Measurements from ENCODE around the gene CCDC50.
A peak's percentile ranks its signal among the peaks of the same experiment; 100 is the strongest.

The CCDC50 gene

GRCh38 chr3:191350396-191351090, 21.3 kb downstream of the CCDC50 start:
- no peak for DNase-seq

DNA sequence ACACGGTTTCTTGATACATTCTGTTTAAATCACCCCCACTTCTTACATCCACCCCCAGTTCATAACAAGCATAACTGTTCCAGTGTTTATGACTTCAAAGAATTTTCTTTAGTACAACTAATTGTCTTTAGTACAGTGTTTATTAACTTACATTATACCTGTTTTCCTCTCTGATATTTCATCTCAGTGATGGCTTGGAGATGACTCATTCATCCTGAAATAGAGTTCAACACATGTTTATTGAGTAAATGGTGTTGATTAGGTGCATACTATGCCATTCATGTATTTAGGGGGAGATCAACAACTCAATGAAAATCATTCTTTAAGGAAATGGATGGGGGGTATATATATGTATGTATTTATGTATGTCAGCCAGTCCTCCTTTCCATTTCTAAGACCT, 22.8 kb downstream of the CCDC50 start:
- no peak for DNase-seq

DNA sequence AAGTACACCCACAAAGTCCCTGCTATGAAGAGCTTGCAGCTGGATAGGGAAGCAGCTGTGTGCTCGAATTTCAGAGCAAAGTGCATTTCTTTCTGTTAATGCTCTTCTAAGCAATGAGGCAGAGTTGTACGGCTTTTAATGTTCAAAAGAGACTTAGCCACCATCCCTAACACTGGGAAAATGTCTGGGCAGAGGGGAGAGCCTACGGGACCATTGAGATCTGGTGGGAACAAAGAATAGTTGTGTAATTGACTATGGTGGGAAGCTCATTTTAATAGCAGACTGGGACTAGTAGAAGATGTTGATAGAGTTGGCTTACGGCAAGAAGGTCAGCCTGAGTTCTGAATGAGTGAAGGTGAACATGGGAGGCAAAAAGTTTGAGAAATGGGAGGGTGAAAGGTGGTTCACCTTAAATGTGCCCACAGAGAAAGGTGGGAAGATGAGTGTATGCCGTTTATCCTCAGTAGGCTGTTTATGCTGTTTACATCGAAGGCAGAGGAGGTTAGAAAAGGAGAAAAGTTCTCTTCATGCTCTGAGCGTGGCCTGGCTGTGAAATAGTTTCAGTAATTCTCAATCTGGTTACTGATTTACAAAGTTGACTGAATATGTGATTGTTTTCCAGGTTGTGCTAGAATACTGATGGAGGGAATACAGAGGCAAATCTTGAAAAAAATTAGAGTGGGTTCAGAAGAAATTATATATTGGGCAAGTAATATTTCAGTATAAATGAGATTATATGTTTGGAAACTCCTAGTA, 24.0 kb downstream of the CCDC50 start:
- no peak for DNase-seq

GRCh38 chr3:191355406-191355805, 26.2 kb downstream of the CCDC50 start:
- DNase-seq: no peak

- DNase-seq: peak; percentile 89
Observed at GRCh38 chr3:191356631-191357439, 27.6 kb downstream of the CCDC50 start.

- DNase-seq: no peak
Observed at GRCh38 chr3:191357909-191358308, 28.7 kb downstream of the CCDC50 start.

GRCh38 chr3:191358929-191359328, 29.7 kb downstream of the CCDC50 start:
- no peak for DNase-seq

DNA sequence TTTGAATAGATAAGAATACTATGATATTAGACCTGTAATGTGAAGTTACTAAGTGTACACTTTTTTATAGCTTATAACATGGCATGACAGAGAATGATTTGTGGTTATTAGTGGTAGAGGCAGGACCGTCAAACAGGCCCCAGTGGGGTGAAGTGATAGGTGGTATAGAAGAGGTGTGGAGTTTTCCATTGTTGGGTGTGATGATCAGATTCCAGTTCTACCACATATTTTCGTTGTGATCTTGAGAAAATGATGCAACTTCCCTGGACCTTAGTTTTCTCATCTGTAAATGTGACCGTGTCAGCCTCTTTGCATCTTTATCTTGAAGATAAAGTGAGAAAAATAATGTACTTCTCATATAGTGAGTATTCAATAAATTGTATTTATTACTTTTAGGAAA, 31.4 kb downstream of the CCDC50 start:
- DNase-seq: no peak

GRCh38 chr3:191361456-191361855, 32.3 kb downstream of the CCDC50 start:
- DNase-seq: no peak

DNA sequence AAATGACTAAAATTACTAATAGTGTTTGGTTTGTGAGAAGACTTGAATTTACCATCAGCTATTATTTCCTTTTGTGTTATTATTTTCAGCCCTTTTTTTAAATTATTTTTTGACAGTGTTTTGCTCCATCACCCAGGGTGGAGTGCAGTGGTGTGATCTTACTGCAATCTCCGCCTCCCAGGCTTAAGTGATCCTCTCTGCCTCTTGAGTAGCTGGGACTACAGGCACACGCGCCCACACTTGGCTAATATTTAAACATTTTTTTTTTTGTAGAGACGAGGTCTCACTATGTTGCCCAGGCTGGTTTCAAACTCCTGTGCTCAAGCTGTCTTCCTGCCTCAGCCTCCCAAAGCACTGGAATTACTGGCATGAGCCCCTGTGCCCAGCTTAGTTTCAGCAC, 32.8 kb downstream of the CCDC50 start:
- DNase-seq: no peak

- DNase-seq: no peak
Observed at GRCh38 chr3:191362524-191363090, 33.4 kb downstream of the CCDC50 start.

- DNase-seq: no peak
Observed at GRCh38 chr3:191363221-191363620, 34.0 kb downstream of the CCDC50 start.

GRCh38 chr3:191366675-191367074, 37.5 kb downstream of the CCDC50 start:
- peak; percentile 43 for DNase-seq

DNA sequence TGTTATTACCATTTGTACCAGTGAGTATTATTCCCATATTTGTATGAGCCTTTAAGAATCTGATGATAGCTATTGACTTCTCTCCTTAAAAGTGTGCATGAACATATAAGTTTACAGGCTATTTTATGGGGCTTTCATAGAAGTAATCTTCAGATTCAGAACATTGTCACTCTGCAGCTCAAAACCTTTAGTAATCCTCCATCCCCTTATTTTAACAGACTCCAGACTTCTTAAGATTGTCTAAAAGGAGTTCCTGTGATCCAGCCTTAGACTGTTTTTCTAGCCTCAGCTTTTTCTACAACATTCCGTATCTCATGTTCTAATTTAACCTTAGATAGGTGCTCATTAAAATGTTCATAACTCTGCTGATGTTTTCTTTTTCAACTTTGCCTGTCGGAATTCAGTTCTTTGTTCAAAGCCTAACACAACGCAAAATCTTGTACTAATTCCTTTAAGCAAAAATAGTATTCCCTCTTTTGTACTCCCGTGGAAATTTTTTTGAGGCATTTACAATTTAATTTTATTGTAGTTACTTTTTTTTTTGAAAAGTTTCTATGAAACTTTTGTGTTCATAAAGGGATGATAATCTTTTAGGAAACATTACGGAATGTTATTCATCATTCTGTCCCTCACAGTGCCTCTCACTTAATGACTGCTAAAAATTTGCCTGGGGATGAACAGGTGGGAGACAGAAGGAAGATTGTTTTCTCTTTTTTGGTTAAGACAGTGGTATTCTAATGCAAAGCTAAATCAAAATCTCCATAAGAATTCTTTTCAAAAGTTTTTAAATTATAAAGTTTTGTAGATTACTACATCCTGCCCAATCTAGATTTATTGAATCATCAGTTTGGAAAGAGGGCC, 39.8 kb downstream of the CCDC50 start:
- no peak for DNase-seq

DNA sequence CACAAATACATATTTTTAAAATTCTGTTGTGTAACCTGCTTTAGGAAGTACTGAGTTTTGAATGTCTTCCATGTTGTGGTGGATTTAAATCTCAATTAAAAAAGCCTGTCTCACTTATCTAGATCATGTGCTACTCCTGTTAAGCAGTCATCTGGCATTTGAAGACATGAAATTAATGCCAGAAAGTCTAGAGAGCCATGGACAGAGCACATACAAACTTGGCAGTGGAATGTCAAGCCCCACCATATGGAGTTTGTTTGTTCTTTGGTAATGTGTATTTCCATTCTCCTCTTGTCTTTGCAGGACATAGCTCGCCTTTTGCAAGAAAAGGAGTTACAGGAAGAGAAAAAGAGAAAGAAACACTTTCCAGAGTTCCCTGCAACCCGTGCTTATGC, 40.4 kb downstream of the CCDC50 start:
- DNase-seq: peak; percentile 55

DNA sequence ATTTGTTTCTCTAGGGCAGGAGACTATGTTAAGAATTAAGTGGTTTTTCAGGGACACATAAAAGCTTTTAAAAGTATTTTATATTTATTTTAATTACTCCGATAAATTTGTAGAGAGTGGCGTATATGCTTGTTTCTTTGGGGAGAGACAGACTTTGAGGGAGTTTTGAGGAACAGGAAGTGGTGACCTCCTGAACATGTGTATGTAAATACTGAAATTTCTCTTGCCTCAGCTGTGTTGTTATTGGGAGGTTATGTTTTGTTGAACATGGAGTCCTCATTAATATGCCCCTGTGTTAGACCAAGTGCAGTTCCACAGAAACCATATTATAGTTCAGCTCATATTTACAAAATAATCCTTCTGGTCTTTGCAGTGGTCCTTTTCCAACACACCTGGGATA, 42.9 kb downstream of the CCDC50 start:
- no peak for DNase-seq

GRCh38 chr3:191373327-191373726, 44.1 kb downstream of the CCDC50 start:
- DNase-seq: no peak

GRCh38 chr3:191376516-191377141, 47.4 kb downstream of the CCDC50 start:
- peak; percentile 60 for DNase-seq

DNA sequence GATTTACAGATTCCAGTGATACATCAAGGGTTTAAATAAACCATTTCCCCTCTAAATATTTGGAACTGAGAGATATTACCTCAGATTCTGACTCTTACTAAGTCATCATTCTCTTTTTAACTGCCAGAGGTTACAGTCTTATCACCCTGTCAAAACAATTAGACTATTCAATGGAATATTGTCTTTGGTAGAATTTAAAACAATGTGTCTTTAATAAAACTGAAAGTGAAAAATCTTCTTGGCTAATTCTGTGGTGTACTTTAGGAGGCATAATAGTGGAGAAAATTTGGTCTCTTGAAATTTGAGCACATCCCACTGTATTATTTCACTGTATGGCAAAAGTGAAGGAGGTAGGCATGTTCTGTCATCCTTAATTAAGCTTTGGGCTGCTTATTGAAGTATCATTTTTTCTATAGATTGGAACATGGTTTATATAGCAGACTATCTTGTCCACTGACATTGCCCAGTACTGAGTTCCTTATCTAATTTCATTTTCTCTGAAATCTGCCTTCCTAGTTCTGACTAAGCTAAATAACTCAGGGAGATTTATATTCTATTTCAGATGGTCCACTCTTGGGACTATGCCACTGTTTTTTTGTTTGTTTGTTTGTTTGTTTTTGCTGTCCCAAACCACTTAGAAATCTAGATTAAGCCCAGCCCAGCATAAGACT, 49.1 kb downstream of the CCDC50 start:
- no peak for DNase-seq

DNA sequence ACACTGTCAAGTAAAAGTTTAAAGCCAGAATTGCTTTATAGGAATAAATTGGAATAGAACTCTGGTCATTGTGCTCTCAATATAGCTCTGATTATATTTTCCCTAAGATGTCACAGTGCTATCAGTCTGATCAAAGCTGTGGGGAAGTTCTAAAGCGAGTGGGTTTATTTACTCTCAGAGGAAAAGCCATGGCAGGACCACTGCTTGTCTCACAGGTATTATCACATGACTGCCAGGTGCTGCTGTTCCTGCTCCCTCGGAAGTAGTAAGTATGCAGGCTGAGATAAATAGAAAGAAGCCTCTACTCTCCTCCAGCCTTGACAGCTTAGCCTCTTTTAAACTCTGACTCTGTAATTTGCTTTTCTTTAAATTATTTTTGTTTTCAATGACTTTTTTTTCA, 50.3 kb downstream of the CCDC50 start:
- DNase-seq: no peak

- DNase-seq: no peak
Observed at GRCh38 chr3:191380001-191380400, 50.8 kb downstream of the CCDC50 start.
